ENCODE results near the gene ATP9A. TPM values are rescaled to one million over a fixed set of nuclear protein-coding genes. Genes with fewer than 3 reads are reported as not detected.
"Not testable (repeated sequence)": the region's sequence is repeated elsewhere in the genome, so short reads cannot be mapped to it uniquely, and the experiment has no call there.

The ATP9A gene
- total and polyA plus RNA-seq, 5 donors from 2014 or later: 0.10 to 0.76 TPM; not detected in 3

GRCh38 chr20:51691703-51692102, 76.5 kb downstream of the ATP9A start:
- H3K36me3 Mint-ChIP-seq: no peaks in the 10 kb centered on the region

GRCh38 chr20:51688600-51689244, 79.5 kb downstream of the ATP9A start:
- Histone ChIP-seq H3K36me3 (ENCODE audit: control insufficient read depth, insufficient read depth, low read length) (no peaks in the 10 kb centered on the region), H3K27ac (ENCODE audit: insufficient read depth, low read length, poor library complexity, severe bottlenecking) (no peak overlapping the region), H3K4me3 (ENCODE audit: low read depth, low read length) (no peak overlapping the region), H3K4me1 (ENCODE audit: control insufficient read depth, insufficient read depth, low read length, poor library complexity, severe bottlenecking) (no peaks in the 10 kb centered on the region), H3K9me3 (ENCODE audit: control insufficient read depth in 2 of 2, low read length in 2 of 2) (no peaks in the 10 kb centered on the region), H3K27me3 (ENCODE audit: control insufficient read depth, insufficient read depth, low read length) (no peaks in the 10 kb centered on the region)
- Mint-ChIP-seq H3K9me3 (peaks cover 0 to 4% (median 0%) of the 10 kb centered on the region in 7 donors), H3K27me3 (peaks cover 12% of the 10 kb centered on the region), H3K4me3 (no peak overlapping the region), H3K4me1 (no peaks in the 10 kb centered on the region), H3K27ac (no peak overlapping the region), H3K36me3 (no peaks in the 10 kb centered on the region)
- DNase-seq (no peak), ATAC-seq (ENCODE audit: low read depth in 2 of 2) (no peak)

More at GRCh38 chr20:51691703-51692102, 76.5 kb downstream of the ATP9A start:
- ATAC-seq (ENCODE audit: low read depth in 2 of 2): no peak
- no peak overlapping the region for H3K4me3 Mint-ChIP-seq
- Histone ChIP-seq H3K27ac (ENCODE audit: insufficient read depth, low read length, poor library complexity, severe bottlenecking) (no peak overlapping the region), H3K4me3 (ENCODE audit: low read depth, low read length) (no peak overlapping the region), H3K36me3 (ENCODE audit: control insufficient read depth, insufficient read depth, low read length) (no peaks in the 10 kb centered on the region), H3K27me3 (ENCODE audit: control insufficient read depth, insufficient read depth, low read length) (peaks cover 5% of the 10 kb centered on the region), H3K4me1 (ENCODE audit: control insufficient read depth, insufficient read depth, low read length, poor library complexity, severe bottlenecking) (no peaks in the 10 kb centered on the region), H3K9me3 (ENCODE audit: control insufficient read depth in 2 of 2, low read length in 2 of 2) (no peaks in the 10 kb centered on the region)
- peaks cover 0 to 4% (median 0%) of the 10 kb centered on the region in 7 donors for H3K9me3 Mint-ChIP-seq
- peaks cover 0 to 5% (median 3%) of the 10 kb centered on the region in 4 donors for H3K4me1 Mint-ChIP-seq
- DNase-seq: no peak
- peaks cover 30% of the 10 kb centered on the region for H3K27me3 Mint-ChIP-seq
- no peak overlapping the region for H3K27ac Mint-ChIP-seq

- Histone ChIP-seq H3K4me3 (ENCODE audit: low read depth, low read length) (no peak overlapping the region), H3K36me3 (ENCODE audit: control insufficient read depth, insufficient read depth, low read length) (no peaks in the 10 kb centered on the region), H3K4me1 (ENCODE audit: control insufficient read depth, insufficient read depth, low read length, poor library complexity, severe bottlenecking) (no peaks in the 10 kb centered on the region), H3K27me3 (ENCODE audit: control insufficient read depth, insufficient read depth, low read length) (no peaks in the 10 kb centered on the region), H3K27ac (ENCODE audit: insufficient read depth, low read length, poor library complexity, severe bottlenecking) (no peak overlapping the region), H3K9me3 (ENCODE audit: control insufficient read depth in 2 of 2, low read length in 2 of 2) (no peaks in the 10 kb centered on the region)
- H3K4me3 Mint-ChIP-seq: no peak overlapping the region
- H3K4me1 Mint-ChIP-seq: no peaks in the 10 kb centered on the region
- no peak for DNase-seq
- H3K9me3 Mint-ChIP-seq: peaks cover 0 to 2% (median 0%) of the 10 kb centered on the region in 7 donors
- no peaks in the 10 kb centered on the region for H3K36me3 Mint-ChIP-seq
- ATAC-seq (ENCODE audit: low read depth in 2 of 2): no peak
- no peak overlapping the region for H3K27ac Mint-ChIP-seq
- H3K27me3 Mint-ChIP-seq: peaks cover 12% of the 10 kb centered on the region
Measured at GRCh38 chr20:51687630-51688029, 80.6 kb downstream of the ATP9A start.

- Mint-ChIP-seq H3K27me3 (peaks cover 12% of the 10 kb centered on the region), H3K9me3 (peaks cover 0 to 2% (median 0%) of the 10 kb centered on the region in 7 donors), H3K36me3 (no peaks in the 10 kb centered on the region), H3K4me3 (no peak overlapping the region), H3K4me1 (no peaks in the 10 kb centered on the region), H3K27ac (no peak overlapping the region)
- Histone ChIP-seq H3K9me3 (ENCODE audit: control insufficient read depth in 2 of 2, low read length in 2 of 2) (no peaks in the 10 kb centered on the region), H3K27me3 (ENCODE audit: control insufficient read depth, insufficient read depth, low read length) (no peaks in the 10 kb centered on the region), H3K27ac (ENCODE audit: insufficient read depth, low read length, poor library complexity, severe bottlenecking) (no peak overlapping the region), H3K4me1 (ENCODE audit: control insufficient read depth, insufficient read depth, low read length, poor library complexity, severe bottlenecking) (no peaks in the 10 kb centered on the region), H3K4me3 (ENCODE audit: low read depth, low read length) (no peak overlapping the region), H3K36me3 (ENCODE audit: control insufficient read depth, insufficient read depth, low read length) (no peaks in the 10 kb centered on the region)
- ATAC-seq (ENCODE audit: low read depth in 2 of 2): no peak
- no peak for DNase-seq
Measured at GRCh38 chr20:51687108-51687507, 81.1 kb downstream of the ATP9A start.

GRCh38 chr20:51685494-51685893, 82.7 kb downstream of the ATP9A start:
- not testable (repeated sequence) for H3K27me3 ChIP-seq (ENCODE audit: control insufficient read depth, insufficient read depth, low read length); H3K27ac ChIP-seq (ENCODE audit: insufficient read depth, low read length, poor library complexity, severe bottlenecking); H3K36me3 Mint-ChIP-seq; H3K4me1 Mint-ChIP-seq; DNase-seq; H3K36me3 ChIP-seq (ENCODE audit: control insufficient read depth, insufficient read depth, low read length); ATAC-seq (ENCODE audit: low read depth in 2 of 2); H3K4me3 ChIP-seq (ENCODE audit: low read depth, low read length); H3K4me3 Mint-ChIP-seq; H3K9me3 ChIP-seq (ENCODE audit: control insufficient read depth in 2 of 2, low read length in 2 of 2); H3K9me3 Mint-ChIP-seq; H3K4me1 ChIP-seq (ENCODE audit: control insufficient read depth, insufficient read depth, low read length, poor library complexity, severe bottlenecking); H3K27ac Mint-ChIP-seq
- peaks cover 12% of the 10 kb centered on the region for H3K27me3 Mint-ChIP-seq

- Mint-ChIP-seq H3K36me3 (no peaks in the 10 kb centered on the region), H3K4me3 (no peak overlapping the region)
- no peak for ATAC-seq (ENCODE audit: low read depth in 2 of 2)
Measured at GRCh38 chr20:51680067-51680749, 88.0 kb downstream of the ATP9A start.

GRCh38 chr20:51679254-51679921, 88.8 kb downstream of the ATP9A start:
- no peak for ATAC-seq (ENCODE audit: low read depth in 2 of 2)
- no peak overlapping the region for H3K4me3 ChIP-seq (ENCODE audit: low read depth, low read length)
- H3K9me3 ChIP-seq (ENCODE audit: control insufficient read depth in 2 of 2, low read length in 2 of 2): no peaks in the 10 kb centered on the region
- Mint-ChIP-seq H3K9me3 (no peaks in the 10 kb centered on the region), H3K36me3 (no peaks in the 10 kb centered on the region), H3K4me3 (no peak overlapping the region), H3K27me3 (peaks cover 7% of the 10 kb centered on the region), H3K27ac (no peak overlapping the region), H3K4me1 (no peaks in the 10 kb centered on the region)
- H3K36me3 ChIP-seq (ENCODE audit: control insufficient read depth, insufficient read depth, low read length): no peaks in the 10 kb centered on the region
- no peaks in the 10 kb centered on the region for H3K27me3 ChIP-seq (ENCODE audit: control insufficient read depth, insufficient read depth, low read length)
- H3K27ac ChIP-seq (ENCODE audit: insufficient read depth, low read length, poor library complexity, severe bottlenecking): no peak overlapping the region
- DNase-seq: no peak
- H3K4me1 ChIP-seq (ENCODE audit: control insufficient read depth, insufficient read depth, low read length, poor library complexity, severe bottlenecking): no peaks in the 10 kb centered on the region

More at GRCh38 chr20:51680067-51680749, 88.0 kb downstream of the ATP9A start:
- H3K9me3 Mint-ChIP-seq: no peaks in the 10 kb centered on the region
- H3K27ac ChIP-seq (ENCODE audit: insufficient read depth, low read length, poor library complexity, severe bottlenecking): no peak overlapping the region
- no peak overlapping the region for H3K4me3 ChIP-seq (ENCODE audit: low read depth, low read length)
- no peaks in the 10 kb centered on the region for H3K36me3 ChIP-seq (ENCODE audit: control insufficient read depth, insufficient read depth, low read length)
- no peaks in the 10 kb centered on the region for H3K4me1 Mint-ChIP-seq
- no peaks in the 10 kb centered on the region for H3K4me1 ChIP-seq (ENCODE audit: control insufficient read depth, insufficient read depth, low read length, poor library complexity, severe bottlenecking)
- H3K9me3 ChIP-seq (ENCODE audit: control insufficient read depth in 2 of 2, low read length in 2 of 2): no peaks in the 10 kb centered on the region
- no peak overlapping the region for H3K27ac Mint-ChIP-seq
- peaks cover 9% of the 10 kb centered on the region for H3K27me3 Mint-ChIP-seq
- H3K27me3 ChIP-seq (ENCODE audit: control insufficient read depth, insufficient read depth, low read length): no peaks in the 10 kb centered on the region
- no peak for DNase-seq
